T-helper 17 cell (primary cell): Measurements from ENCODE around the gene RASGEF1B. TPM values are rescaled to one million over a fixed set of nuclear protein-coding genes. Genes with fewer than 3 reads are reported as not detected.
A peak's percentile ranks its signal among the peaks of the same experiment; 100 is the strongest.

Experiments
- ATAC-seq: fragments of 150-1000 bp; cut with Tn5 transposase; 2 replicates; pipeline ENCODE4 v1.10.0; 2021; ENCODE audit warnings: mild to moderate bottlenecking, moderate library complexity
- DNase-seq, 3 donors: peaks; one replicate each; pipeline versions ENCODE4 v3.0.0 to v3.0.0-alpha.2; 2020 to 2021
- H3K9me3 ChIP-seq: one replicate; pipeline ENCODE4 v1.7.0; 2013; ENCODE audit warnings: low read length, mild to moderate bottlenecking; ENCODE audit not compliant: control insufficient read depth, poor library complexity, severe bottlenecking
- H3K27ac Mint-ChIP-seq: one replicate; pipeline ENCODE4 v1.8.0; 2022; ENCODE audit warnings: mild to moderate bottlenecking, moderate library complexity, mixed read lengths
- H3K27me3 Mint-ChIP-seq: one replicate; pipeline ENCODE4 v1.8.0; 2022; ENCODE audit warnings: mixed read lengths
- H3K36me3 Mint-ChIP-seq: one replicate; pipeline ENCODE4 v1.8.0; 2022; ENCODE audit warnings: low read depth, mixed read lengths
- H3K4me1 Mint-ChIP-seq: one replicate; pipeline ENCODE4 v1.8.0; 2022; ENCODE audit warnings: mild to moderate bottlenecking, mixed read lengths
- H3K4me3 Mint-ChIP-seq: one replicate; pipeline ENCODE4 v1.8.0; 2022; ENCODE audit warnings: mild to moderate bottlenecking, moderate library complexity, mixed read lengths
- total RNA-seq, 4 donors: library from RNA in 2 of 4; stranded (reverse) in 2 of 4; gene quantifications; one replicate each; pipeline ENCODE4 v1.2.3 and lab custom pipeline; 2022 to 2026

Gene RASGEF1B
- total RNA-seq, 2 donors from 2014 or later: 48.3 to 58.7 TPM

DNA sequence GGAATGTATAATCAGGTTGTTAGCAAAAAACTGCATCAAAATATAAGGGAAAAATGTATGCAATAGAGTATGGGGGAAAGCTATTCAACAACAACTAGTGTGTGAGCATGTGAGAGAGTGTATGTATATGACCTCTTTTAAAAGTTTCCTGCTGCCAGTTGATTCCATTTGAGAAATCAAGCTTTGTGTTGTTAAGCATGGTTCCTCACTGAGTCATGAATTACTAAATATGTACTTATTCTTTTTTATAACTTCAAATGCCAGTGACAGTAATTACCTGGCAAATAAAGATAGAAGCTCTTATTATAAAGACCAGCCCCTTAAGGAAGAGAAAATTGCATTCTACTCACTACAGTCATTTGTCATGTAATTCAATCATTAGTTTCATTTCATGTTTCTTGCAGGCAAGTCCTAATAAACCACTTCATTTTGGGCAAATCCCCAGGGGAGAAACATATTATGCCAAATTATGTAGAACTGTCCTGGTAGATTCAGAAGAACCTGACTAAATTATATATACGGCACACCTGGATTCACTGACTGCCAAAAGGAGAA, 19.2 kb downstream of the RASGEF1B start:
- no peaks in the 10 kb centered on the region for H3K27me3 Mint-ChIP-seq
- no peaks in the 10 kb centered on the region for H3K9me3 ChIP-seq
- no peak overlapping the region for H3K4me3 Mint-ChIP-seq
- no peak for DNase-seq
- peak overlapping the region; percentile 21 for H3K27ac Mint-ChIP-seq
- H3K4me1 Mint-ChIP-seq: peaks cover 2% of the 10 kb centered on the region
- no peak for ATAC-seq
- peaks cover 7% of the 10 kb centered on the region for H3K36me3 Mint-ChIP-seq

GRCh38 chr4:81449015-81449414, 22.7 kb downstream of the RASGEF1B start:
- H3K27ac Mint-ChIP-seq: peak overlapping the region; percentile 65
- H3K36me3 Mint-ChIP-seq: peaks cover 6% of the 10 kb centered on the region
- DNase-seq: no peak
- no peak overlapping the region for H3K4me3 Mint-ChIP-seq
- no peak for ATAC-seq
- H3K9me3 ChIP-seq: no peaks in the 10 kb centered on the region
- no peaks in the 10 kb centered on the region for H3K27me3 Mint-ChIP-seq
- peaks cover 2% of the 10 kb centered on the region for H3K4me1 Mint-ChIP-seq

- no peak for ATAC-seq
- H3K27me3 Mint-ChIP-seq: no peaks in the 10 kb centered on the region
Measured at GRCh38 chr4:81447566-81448229, 24.0 kb downstream of the RASGEF1B start.

GRCh38 chr4:81446634-81447033, 25.1 kb downstream of the RASGEF1B start:
- ATAC-seq: no peak
- Mint-ChIP-seq H3K4me1 (peaks cover 2% of the 10 kb centered on the region), H3K4me3 (no peak overlapping the region), H3K36me3 (peaks cover 7% of the 10 kb centered on the region), H3K27me3 (no peaks in the 10 kb centered on the region), H3K27ac (no peak overlapping the region)
- H3K9me3 ChIP-seq: no peaks in the 10 kb centered on the region
- DNase-seq: no peak

More at GRCh38 chr4:81447566-81448229, 24.0 kb downstream of the RASGEF1B start:
- Mint-ChIP-seq H3K36me3 (peaks cover 7% of the 10 kb centered on the region), H3K27ac (peak overlapping the region; percentile 65), H3K4me3 (no peak overlapping the region), H3K4me1 (peaks cover 2% of the 10 kb centered on the region)
- H3K9me3 ChIP-seq: no peaks in the 10 kb centered on the region
- no peak for DNase-seq

GRCh38 chr4:81445196-81445595, 26.5 kb downstream of the RASGEF1B start:
- ATAC-seq (no peak), DNase-seq (no peak)
- H3K4me1 Mint-ChIP-seq: no peaks in the 10 kb centered on the region
- no peaks in the 10 kb centered on the region for H3K27me3 Mint-ChIP-seq
- no peak overlapping the region for H3K4me3 Mint-ChIP-seq
- H3K36me3 Mint-ChIP-seq: peaks cover 7% of the 10 kb centered on the region
- H3K9me3 ChIP-seq: no peaks in the 10 kb centered on the region
- H3K27ac Mint-ChIP-seq: peak overlapping the region; percentile 37

DNA sequence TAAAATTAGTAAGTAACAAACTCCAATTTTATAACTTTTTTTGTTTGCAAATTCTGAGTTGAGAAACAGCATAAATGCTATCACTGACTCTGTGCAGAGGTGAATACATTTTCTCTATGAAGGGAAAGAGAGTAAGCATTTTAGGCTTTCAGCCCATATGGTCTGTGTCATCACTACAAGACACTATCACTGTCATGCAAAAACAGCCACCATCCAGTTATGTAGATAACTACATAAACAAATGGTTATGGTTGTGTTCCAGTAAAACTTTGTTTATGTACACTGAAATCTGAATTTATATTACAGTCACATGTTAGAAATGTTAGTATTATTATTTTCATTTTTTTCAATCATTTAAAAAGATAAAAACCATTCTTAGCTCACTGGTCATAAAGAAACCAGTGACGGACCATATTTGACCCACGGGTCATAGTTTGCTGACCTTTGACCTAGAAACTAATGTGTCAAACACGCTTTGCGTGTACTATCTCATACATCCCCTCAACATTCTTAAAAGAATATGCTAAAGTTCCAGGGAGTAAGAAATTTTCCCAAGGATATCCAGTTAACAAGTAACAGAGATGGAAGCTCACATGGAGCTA, 29.1 kb downstream of the RASGEF1B start:
- H3K27me3 Mint-ChIP-seq: no peaks in the 10 kb centered on the region
- H3K36me3 Mint-ChIP-seq: peaks cover 3% of the 10 kb centered on the region
- H3K9me3 ChIP-seq: no peaks in the 10 kb centered on the region
- H3K4me1 Mint-ChIP-seq: no peaks in the 10 kb centered on the region
- H3K4me3 Mint-ChIP-seq: no peak overlapping the region
- ATAC-seq (no peak), DNase-seq (no peak)
- peak overlapping the region; percentile 24 for H3K27ac Mint-ChIP-seq

DNA sequence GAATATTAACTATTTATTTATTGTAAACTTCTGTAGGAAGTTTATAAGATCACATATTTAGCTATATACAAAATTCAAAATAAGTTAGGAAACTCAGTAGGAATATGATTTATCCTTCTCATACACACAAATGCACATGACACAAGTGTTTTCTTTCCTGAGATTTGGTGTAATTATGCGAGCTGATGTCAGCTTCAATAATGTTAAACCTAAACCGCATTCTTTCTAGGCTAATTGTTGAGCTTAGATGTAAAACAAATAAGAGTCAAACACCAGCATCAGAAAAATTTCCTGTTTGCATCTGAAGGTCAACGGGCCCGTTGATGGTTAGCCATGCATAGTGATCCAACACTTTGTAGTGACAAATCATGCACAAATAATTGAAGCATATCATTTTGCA, 30.8 kb downstream of the RASGEF1B start:
- Mint-ChIP-seq H3K27ac (no peak overlapping the region), H3K36me3 (peaks cover 3% of the 10 kb centered on the region), H3K4me3 (no peak overlapping the region), H3K4me1 (no peaks in the 10 kb centered on the region), H3K27me3 (no peaks in the 10 kb centered on the region)
- DNase-seq (no peak), ATAC-seq (no peak)
- H3K9me3 ChIP-seq: no peaks in the 10 kb centered on the region

- H3K27ac Mint-ChIP-seq: no peak overlapping the region
Measured at GRCh38 chr4:81436941-81437574, 34.6 kb downstream of the RASGEF1B start.

GRCh38 chr4:81436096-81436495, 35.6 kb downstream of the RASGEF1B start:
- ATAC-seq: no peak
- no peaks in the 10 kb centered on the region for H3K27me3 Mint-ChIP-seq
- no peak for DNase-seq
- no peak overlapping the region for H3K27ac Mint-ChIP-seq
- H3K4me1 Mint-ChIP-seq: no peaks in the 10 kb centered on the region
- H3K4me3 Mint-ChIP-seq: no peak overlapping the region
- no peaks in the 10 kb centered on the region for H3K9me3 ChIP-seq
- H3K36me3 Mint-ChIP-seq: peaks cover 2% of the 10 kb centered on the region

More at GRCh38 chr4:81436941-81437574, 34.6 kb downstream of the RASGEF1B start:
- no peaks in the 10 kb centered on the region for H3K4me1 Mint-ChIP-seq
- no peaks in the 10 kb centered on the region for H3K27me3 Mint-ChIP-seq
- H3K36me3 Mint-ChIP-seq: peaks cover 2% of the 10 kb centered on the region
- DNase-seq: no peak
- no peaks in the 10 kb centered on the region for H3K9me3 ChIP-seq
- no peak for ATAC-seq
- no peak overlapping the region for H3K4me3 Mint-ChIP-seq

- ATAC-seq (no peak), DNase-seq (no peak)
- Mint-ChIP-seq H3K27me3 (no peaks in the 10 kb centered on the region), H3K27ac (no peak overlapping the region), H3K4me3 (no peak overlapping the region), H3K36me3 (peaks cover 9% of the 10 kb centered on the region), H3K4me1 (no peaks in the 10 kb centered on the region)
- H3K9me3 ChIP-seq: no peaks in the 10 kb centered on the region
Measured at GRCh38 chr4:81432825-81433224, 38.9 kb downstream of the RASGEF1B start.

GRCh38 chr4:81431971-81432370, 39.7 kb downstream of the RASGEF1B start:
- ATAC-seq (no peak), DNase-seq (no peak)
- Mint-ChIP-seq H3K27me3 (no peaks in the 10 kb centered on the region), H3K4me3 (no peak overlapping the region), H3K27ac (no peak overlapping the region), H3K36me3 (peaks cover 9% of the 10 kb centered on the region), H3K4me1 (no peaks in the 10 kb centered on the region)
- no peaks in the 10 kb centered on the region for H3K9me3 ChIP-seq

DNA sequence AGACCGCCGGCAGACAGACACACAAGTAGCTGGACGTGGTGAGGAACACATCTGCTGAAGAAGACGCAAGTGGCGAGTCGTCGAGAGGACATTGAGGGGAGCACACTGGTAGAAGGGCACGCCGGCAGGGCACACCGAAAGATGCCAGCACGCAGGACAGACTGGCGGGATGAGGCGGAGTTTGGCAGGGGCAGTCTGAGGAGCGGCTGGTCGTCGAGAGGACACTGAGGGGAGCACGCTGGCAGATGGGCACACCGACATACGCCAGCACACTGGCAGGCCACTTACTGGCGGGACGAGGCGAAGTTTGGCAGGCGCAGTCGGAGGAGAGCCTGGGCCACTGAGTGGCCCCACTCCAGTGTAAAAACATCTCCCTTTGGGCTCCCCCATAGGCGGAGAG, 42.1 kb downstream of the RASGEF1B start:
- H3K9me3 ChIP-seq: no peaks in the 10 kb centered on the region
- Mint-ChIP-seq H3K36me3 (peaks cover 9% of the 10 kb centered on the region), H3K4me1 (no peaks in the 10 kb centered on the region), H3K4me3 (peak overlapping the region; percentile 49), H3K27ac (peak overlapping the region; percentile 3), H3K27me3 (no peaks in the 10 kb centered on the region)
- ATAC-seq (no peak), DNase-seq (no peak)

DNA sequence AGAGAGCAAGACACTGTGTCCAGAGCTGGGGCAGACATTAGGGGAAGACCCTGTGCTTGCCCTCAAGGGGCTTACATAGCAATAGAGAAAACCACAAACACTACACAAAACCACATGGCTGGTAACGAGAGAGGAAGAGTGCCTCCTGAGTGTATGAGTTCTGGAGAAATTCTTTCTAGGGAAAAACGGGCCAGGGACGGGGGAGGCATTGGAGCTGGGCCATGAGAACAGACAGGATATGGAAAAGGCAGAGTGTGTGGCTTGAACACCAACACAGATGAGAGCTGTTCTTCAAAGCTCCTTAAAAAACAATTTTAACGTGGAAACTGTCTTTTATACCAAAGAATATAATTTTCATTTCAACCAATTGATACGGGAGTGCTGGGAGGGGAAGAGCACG, 42.7 kb downstream of the RASGEF1B start:
- ATAC-seq (no peak), DNase-seq (no peak)
- no peaks in the 10 kb centered on the region for H3K9me3 ChIP-seq
- Mint-ChIP-seq H3K4me3 (peak overlapping the region; percentile 49), H3K27me3 (no peaks in the 10 kb centered on the region), H3K36me3 (peaks cover 10% of the 10 kb centered on the region), H3K27ac (peak overlapping the region; percentile 3), H3K4me1 (no peaks in the 10 kb centered on the region)
